ENCODE data around the gene CDH23. TPM values are rescaled to one million over a fixed set of nuclear protein-coding genes. Genes with fewer than 3 reads are reported as not detected.

CDH23 gene
- total RNA-seq, 1 experiment from 2014 or later = 7.8 TPM

DNA sequence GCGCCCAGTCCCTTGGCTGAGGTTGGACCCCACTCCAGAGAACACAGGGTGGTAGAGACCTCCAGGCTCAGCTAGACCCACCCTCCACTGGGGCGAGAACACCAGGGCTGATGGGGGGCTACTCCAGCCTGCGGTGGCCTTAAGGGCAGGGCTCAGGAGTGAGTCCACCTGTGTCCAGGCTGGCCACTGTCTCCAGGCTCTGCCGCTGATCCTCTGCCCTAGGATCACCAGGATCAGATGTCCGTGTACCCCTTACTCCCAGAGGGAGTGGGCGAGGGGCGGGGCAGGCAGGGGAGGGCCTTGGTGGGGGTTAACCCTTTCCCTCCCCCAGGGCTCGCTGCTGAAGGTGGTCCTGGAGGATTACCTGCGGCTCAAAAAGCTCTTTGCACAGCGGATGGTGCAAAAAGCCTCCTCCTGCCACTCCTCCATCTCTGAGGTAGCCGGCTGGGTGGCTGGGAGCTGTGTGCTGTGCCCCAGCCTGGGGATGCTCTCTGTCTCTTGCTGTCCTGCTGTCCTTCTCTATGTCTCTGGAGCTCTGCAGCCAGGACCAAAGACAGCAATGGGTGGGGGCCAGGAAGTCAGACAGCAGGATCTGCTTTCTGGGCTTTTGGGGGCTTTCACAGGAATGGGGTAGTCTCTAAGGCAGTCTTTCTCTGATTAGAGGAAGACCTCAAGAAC is 416.3 kb downstream of the CDH23 start:
- POLR2A ChIA-PET (ENCODE audit: unreplicated experiment) = no interaction called here
- H2AFZ ChIP-seq = no peak overlapping the region
- no peaks in the 10 kb centered on the region for H3K27me3 ChIP-seq (ENCODE audit: insufficient read depth, low read depth)
- H3K4me3 ChIP-seq = no peak overlapping the region
- peaks cover 10% of the 10 kb centered on the region; the same call in 1 of the 2 replicates for H3F3A ChIP-seq (ENCODE audit: insufficient read depth, low read depth)
- TF ChIP-seq EZH2 (IDR thresholded peaks at IDR 0.05; ENCODE audit: low read depth) = no peak
- TF ChIP-seq, protein P1, sequence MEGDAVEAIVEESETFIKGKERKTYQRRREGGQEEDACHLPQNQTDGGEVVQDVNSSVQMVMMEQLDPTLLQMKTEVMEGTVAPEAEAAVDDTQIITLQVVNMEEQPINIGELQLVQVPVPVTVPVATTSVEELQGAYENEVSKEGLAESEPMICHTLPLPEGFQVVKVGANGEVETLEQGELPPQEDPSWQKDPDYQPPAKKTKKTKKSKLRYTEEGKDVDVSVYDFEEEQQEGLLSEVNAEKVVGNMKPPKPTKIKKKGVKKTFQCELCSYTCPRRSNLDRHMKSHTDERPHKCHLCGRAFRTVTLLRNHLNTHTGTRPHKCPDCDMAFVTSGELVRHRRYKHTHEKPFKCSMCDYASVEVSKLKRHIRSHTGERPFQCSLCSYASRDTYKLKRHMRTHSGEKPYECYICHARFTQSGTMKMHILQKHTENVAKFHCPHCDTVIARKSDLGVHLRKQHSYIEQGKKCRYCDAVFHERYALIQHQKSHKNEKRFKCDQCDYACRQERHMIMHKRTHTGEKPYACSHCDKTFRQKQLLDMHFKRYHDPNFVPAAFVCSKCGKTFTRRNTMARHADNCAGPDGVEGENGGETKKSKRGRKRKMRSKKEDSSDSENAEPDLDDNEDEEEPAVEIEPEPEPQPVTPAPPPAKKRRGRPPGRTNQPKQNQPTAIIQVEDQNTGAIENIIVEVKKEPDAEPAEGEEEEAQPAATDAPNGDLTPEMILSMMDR (conservative IDR thresholded peaks at IDR 0.05) = no peak
- H3K79me2 ChIP-seq (ENCODE audit: low read depth) = no peaks in the 10 kb centered on the region
- no peak overlapping the region for H3K4me2 ChIP-seq
- H3K27ac ChIP-seq = no peak overlapping the region
- peaks cover 10% of the 10 kb centered on the region; the same call in 1 of the 2 replicates for H3K36me3 ChIP-seq (ENCODE audit: low read depth)
- H4K20me1 ChIP-seq (ENCODE audit: insufficient read depth) = 0 out of 2 replicates have a peak, but pooled peaks cover 3% of the 10 kb centered on the region
- H3K9me2 ChIP-seq (ENCODE audit: insufficient read depth) = no peaks in the 10 kb centered on the region
- no peaks in the 10 kb centered on the region for H3K4me1 ChIP-seq (replicated peaks; ENCODE audit: insufficient read depth)
- intact Hi-C loops (cut with micrococcal nuclease; ENCODE audit: unreplicated experiment) = loop anchor here (5.0 kb wide), 3 partner anchors 101 to 501 kb away; partner anchors contain the start of gene CDH23
- no peaks in the 10 kb centered on the region for H3K9me3 ChIP-seq (ENCODE audit: insufficient read depth, low read depth)
- CTCF ChIA-PET = interaction anchor here (0.7 to 0.9 kb wide), 2 partner anchors 116 to 171 kb away, joined by 4 to 15 read pairs; no protein-coding TSS in a partner anchor
- DNase-seq = no peak
- BruUV-seq (replicated peaks) = no TSS peak

- ChIA-PET CTCF (no interaction called here), POLR2A (ENCODE audit: unreplicated experiment) (no interaction called here)
- Histone ChIP-seq H3K4me1 (replicated peaks; ENCODE audit: insufficient read depth) (no peaks in the 10 kb centered on the region), H3K36me3 (ENCODE audit: low read depth) (peaks cover 20% of the 10 kb centered on the region; the same call in 1 of the 2 replicates), H3K27ac (no peak overlapping the region), H4K20me1 (ENCODE audit: insufficient read depth) (0 out of 2 replicates have a peak, but pooled peaks cover 3% of the 10 kb centered on the region), H3K9me3 (ENCODE audit: insufficient read depth, low read depth) (no peaks in the 10 kb centered on the region), H3K27me3 (ENCODE audit: insufficient read depth, low read depth) (no peaks in the 10 kb centered on the region), H3F3A (ENCODE audit: insufficient read depth, low read depth) (0 out of 2 replicates have a peak, but pooled peaks cover 10% of the 10 kb centered on the region), H3K4me3 (no peak overlapping the region), H2AFZ (no peak overlapping the region), H3K4me2 (no peak overlapping the region), H3K79me2 (ENCODE audit: low read depth) (no peaks in the 10 kb centered on the region), H3K9me2 (ENCODE audit: insufficient read depth) (no peaks in the 10 kb centered on the region)
- peak in 1 of 2 experiments; percentile 20 for DNase-seq
- intact Hi-C loops (cut with micrococcal nuclease; ENCODE audit: unreplicated experiment) = loop anchor here (5.0 kb wide), 3 partner anchors 103 to 503 kb away; partner anchors contain the start of gene CDH23
- no peak for TF ChIP-seq EZH2 (IDR thresholded peaks at IDR 0.05; ENCODE audit: low read depth)
- TF ChIP-seq, protein P1 (conservative IDR thresholded peaks at IDR 0.05) = no peak
- no TSS peak for BruUV-seq (replicated peaks)
Measured at GRCh38 chr10:71814922-71815411, 418.2 kb downstream of the CDH23 start.

- ChIA-PET POLR2A (ENCODE audit: unreplicated experiment) (no interaction called here), CTCF (no interaction called here)
- TF ChIP-seq, protein P1 (conservative IDR thresholded peaks at IDR 0.05) = no peak
- no peak for TF ChIP-seq EZH2 (IDR thresholded peaks at IDR 0.05; ENCODE audit: low read depth)
- Histone ChIP-seq H2AFZ (no peak overlapping the region), H3K4me2 (no peak overlapping the region), H4K20me1 (ENCODE audit: insufficient read depth) (0 out of 2 replicates have a peak, but pooled peaks cover 3% of the 10 kb centered on the region), H3K4me3 (no peak overlapping the region), H3K79me2 (ENCODE audit: low read depth) (no peaks in the 10 kb centered on the region), H3K9me2 (ENCODE audit: insufficient read depth) (no peaks in the 10 kb centered on the region), H3F3A (ENCODE audit: insufficient read depth, low read depth) (0 out of 2 replicates have a peak, but pooled peaks cover 10% of the 10 kb centered on the region), H3K27me3 (ENCODE audit: insufficient read depth, low read depth) (no peaks in the 10 kb centered on the region), H3K4me1 (replicated peaks; ENCODE audit: insufficient read depth) (no peaks in the 10 kb centered on the region), H3K9me3 (ENCODE audit: insufficient read depth, low read depth) (no peaks in the 10 kb centered on the region), H3K36me3 (ENCODE audit: low read depth) (peaks cover 24% of the 10 kb centered on the region), H3K27ac (no peak overlapping the region)
- DNase-seq = peak in 1 of 2 experiments; percentile 26
- intact Hi-C loops (cut with micrococcal nuclease; ENCODE audit: unreplicated experiment) = no loop called here
- no TSS peak for BruUV-seq (replicated peaks)
Measured at GRCh38 chr10:71815515-71816130, 418.9 kb downstream of the CDH23 start.
